HG02623 (cell line): ENCODE measurements around the gene PTPRD.
"Not testable (repeated sequence)": the region's sequence is repeated elsewhere in the genome, so short reads cannot be mapped to it uniquely, and the experiment has no call there.

ENCODE experiments used
- ATAC-seq: cut with Tn5 transposase; IDR thresholded peaks from one replicate; pipeline ENCODE4 v1.9.1; 2021; ENCODE audit warnings: moderate library complexity; ENCODE audit not compliant: unreplicated experiment

The PTPRD gene

GRCh38 chr9:9556865-9557803 is 1055.7 kb downstream of the PTPRD start:
- ATAC-seq: no peak

GRCh38 chr9:9552665-9553064 is 1060.1 kb downstream of the PTPRD start:
- ATAC-seq: no peak

GRCh38 chr9:9538766-9539165 is 1074.0 kb downstream of the PTPRD start:
- ATAC-seq: no peak

- no peak for ATAC-seq
Observed at GRCh38 chr9:9538356-9538755, 1074.4 kb downstream of the PTPRD start.

- ATAC-seq: no peak
Observed at GRCh38 chr9:9536523-9536922, 1076.3 kb downstream of the PTPRD start.

GRCh38 chr9:9523476-9524139 is 1089.2 kb downstream of the PTPRD start:
- no peak for ATAC-seq

- ATAC-seq: no peak
Observed at GRCh38 chr9:9522406-9522805, 1090.4 kb downstream of the PTPRD start.

GRCh38 chr9:9521033-9521779 is 1091.6 kb downstream of the PTPRD start:
- no peak for ATAC-seq

GRCh38 chr9:9504869-9505268 is 1107.9 kb downstream of the PTPRD start:
- no peak for ATAC-seq

- no peak for ATAC-seq
Observed at GRCh38 chr9:9499546-9499945, 1113.3 kb downstream of the PTPRD start.

- no peak for ATAC-seq
Observed at GRCh38 chr9:9498846-9499245, 1114.0 kb downstream of the PTPRD start.

- ATAC-seq: no peak
Observed at GRCh38 chr9:9498128-9498527, 1114.7 kb downstream of the PTPRD start.

- no peak for ATAC-seq
Observed at GRCh38 chr9:9494336-9494735, 1118.5 kb downstream of the PTPRD start.

GRCh38 chr9:9492506-9492905 is 1120.3 kb downstream of the PTPRD start:
- no peak for ATAC-seq

- ATAC-seq: no peak
Observed at GRCh38 chr9:9489183-9489582, 1123.6 kb downstream of the PTPRD start.

GRCh38 chr9:9483175-9483574 is 1129.6 kb downstream of the PTPRD start:
- ATAC-seq: no peak

- no peak for ATAC-seq
Observed at GRCh38 chr9:9478741-9479140, 1134.1 kb downstream of the PTPRD start.

- ATAC-seq: no peak
Observed at GRCh38 chr9:9469271-9469670, 1143.5 kb downstream of the PTPRD start.

- not testable (repeated sequence) for ATAC-seq
Observed at GRCh38 chr9:9441874-9442273, 1170.9 kb downstream of the PTPRD start.

- ATAC-seq: no peak
Observed at GRCh38 chr9:9437641-9438040, 1175.2 kb downstream of the PTPRD start.

- ATAC-seq: not testable (repeated sequence)
Observed at GRCh38 chr9:9426454-9426853, 1186.3 kb downstream of the PTPRD start.
